ENCODE measurements around the gene PCYOX1L. TPM values are rescaled to one million over a fixed set of nuclear protein-coding genes. Genes with fewer than 3 reads are reported as not detected.

PCYOX1L gene
- polyA plus RNA-seq, 3 donors: 9.8 to 31.8 (median 13.5) TPM

- Mint-ChIP-seq H3K27ac (peak overlapping the region; percentile 84 to 97 (median 94)), H3K36me3 (peaks cover 24 to 25% of the 10 kb centered on the region in 2 donors), H3K4me3 (peak overlapping the region; percentile 97 to 98), H3K9me3 (no peaks in the 10 kb centered on the region), H3K4me1 (peaks cover 43% of the 10 kb centered on the region), H3K27me3 (ENCODE audit: low read depth in 3 of 3) (no peaks in the 10 kb centered on the region)
- H3K27me3 ChIP-seq (ENCODE audit: control insufficient read depth in 2 of 2, insufficient read depth in 2 of 2, low read length in 2 of 2): no peaks in the 10 kb centered on the region
- peak; percentile 42 to 62 (median 54) for DNase-seq
- peak overlapping the region; percentile 74 to 88 (median 76) for H3K4me3 ChIP-seq (replicated peaks in 1 of 3; ENCODE audit: low read depth in 2 of 3, low read length in 3 of 3)
- TF ChIP-seq CTCF (IDR thresholded peaks at IDR 0.05): no peak
- peak overlapping the region; percentile 92 for H2AFZ ChIP-seq (ENCODE audit: insufficient read depth, low read depth, low read length, poor library complexity, severe bottlenecking)
- H3K27ac ChIP-seq (ENCODE audit: low read depth in 1 of 2, low read length in 2 of 2): peak overlapping the region; percentile 63 to 83
- H3K4me1 ChIP-seq (ENCODE audit: control insufficient read depth in 1 of 2, insufficient read depth in 2 of 2, low read length in 2 of 2): peaks cover 36 to 41% of the 10 kb centered on the region in 2 donors
- peaks cover 6% of the 10 kb centered on the region for H4K20me1 ChIP-seq (ENCODE audit: insufficient read depth, low read length)
- intact Hi-C loops (cut with micrococcal nuclease): no loop called here
- H3K9ac ChIP-seq (ENCODE audit: insufficient read depth, low read length, poor library complexity, severe bottlenecking): peak overlapping the region; percentile 72
- H3K79me2 ChIP-seq (ENCODE audit: insufficient read depth, low read length): peaks cover 17% of the 10 kb centered on the region
- H3K36me3 ChIP-seq (replicated peaks in 1 of 2; ENCODE audit: control insufficient read depth in 1 of 2, insufficient read depth in 2 of 2, low read length in 2 of 2): peaks cover 10 to 25% of the 10 kb centered on the region in 2 donors
- H3K4me2 ChIP-seq (replicated peaks; ENCODE audit: extremely low read depth, low read length, poor library complexity, severe bottlenecking): peak overlapping the region; percentile 97
- no peaks in the 10 kb centered on the region for H3K9me3 ChIP-seq (replicated peaks in 1 of 2; ENCODE audit: control insufficient read depth in 1 of 2, insufficient read depth in 1 of 2, low read length in 2 of 2)
- WGBS (ENCODE audit: insufficient coverage): 2% methylated on average over 14 of the region's 18 CpGs
Observed at GRCh38 chr5:149358294-149358651, 427 bp downstream of the PCYOX1L start.

GRCh38 chr5:149358868-149359495, 1.1 kb downstream of the PCYOX1L start:
- H3K27me3 Mint-ChIP-seq (ENCODE audit: low read depth in 3 of 3): no peaks in the 10 kb centered on the region
- H3K9ac ChIP-seq (ENCODE audit: insufficient read depth, low read length, poor library complexity, severe bottlenecking): no peak overlapping the region
- no peaks in the 10 kb centered on the region for H3K9me3 Mint-ChIP-seq
- no peaks in the 10 kb centered on the region for H3K9me3 ChIP-seq (replicated peaks in 1 of 2; ENCODE audit: control insufficient read depth in 1 of 2, insufficient read depth in 1 of 2, low read length in 2 of 2)
- intact Hi-C loops (cut with micrococcal nuclease): no loop called here
- H3K4me3 ChIP-seq (replicated peaks in 1 of 3; ENCODE audit: low read depth in 2 of 3, low read length in 3 of 3): peak overlapping the region in 1 of 3 experiments; percentile 88
- no peak for TF ChIP-seq CTCF (IDR thresholded peaks at IDR 0.05)
- peaks cover 36 to 41% of the 10 kb centered on the region in 2 donors for H3K4me1 ChIP-seq (ENCODE audit: control insufficient read depth in 1 of 2, insufficient read depth in 2 of 2, low read length in 2 of 2)
- peaks cover 3 to 18% of the 10 kb centered on the region in 2 donors for H3K36me3 ChIP-seq (replicated peaks in 1 of 2; ENCODE audit: control insufficient read depth in 1 of 2, insufficient read depth in 2 of 2, low read length in 2 of 2)
- WGBS (ENCODE audit: insufficient coverage): 100% methylated on average over 1 of the region's 8 CpGs
- no peaks in the 10 kb centered on the region for H3K27me3 ChIP-seq (ENCODE audit: control insufficient read depth in 2 of 2, insufficient read depth in 2 of 2, low read length in 2 of 2)
- H3K4me3 Mint-ChIP-seq: peak overlapping the region in 1 of 2 donors; percentile 98
- H3K36me3 Mint-ChIP-seq: peaks cover 20 to 22% of the 10 kb centered on the region in 2 donors
- H3K4me1 Mint-ChIP-seq: peaks cover 43% of the 10 kb centered on the region
- peak overlapping the region; percentile 92 for H2AFZ ChIP-seq (ENCODE audit: insufficient read depth, low read depth, low read length, poor library complexity, severe bottlenecking)
- H4K20me1 ChIP-seq (ENCODE audit: insufficient read depth, low read length): peaks cover 6% of the 10 kb centered on the region
- H3K27ac Mint-ChIP-seq: peak overlapping the region in 1 of 7 donors; percentile 84
- peak overlapping the region; percentile 97 for H3K4me2 ChIP-seq (replicated peaks; ENCODE audit: extremely low read depth, low read length, poor library complexity, severe bottlenecking)
- no peak overlapping the region for H3K27ac ChIP-seq (ENCODE audit: low read depth in 1 of 2, low read length in 2 of 2)
- DNase-seq: no peak
- H3K79me2 ChIP-seq (ENCODE audit: insufficient read depth, low read length): peaks cover 11% of the 10 kb centered on the region

Measured in CD14-positive monocyte (primary cell).